Lower leg skin (tissue), 3 donors: ENCODE data around the gene ZNF157.

Experiments
- CTCF ChIP-seq, 3 donors: fragments of 450-650 bp; IDR thresholded peaks; one replicate each; pipeline ENCODE4 v1.5.1; 2016; ENCODE audit warnings: antibody characterized with exemption in 3 of 3, mild to moderate bottlenecking in 3 of 3, moderate library complexity in 2 of 3
- POLR2A ChIP-seq, 2 donors: fragments of 450-650 bp; IDR thresholded peaks; one replicate each; pipeline ENCODE4 v1.6.1; 2016 to 2017; ENCODE audit warnings: antibody characterized with exemption in 2 of 2, mild to moderate bottlenecking in 1 of 2, moderate library complexity in 1 of 2

- TF ChIP-seq CTCF (IDR thresholded peaks at IDR 0.05) (no peak), POLR2A (IDR thresholded peaks at IDR 0.05) (no peak)
Observed at GRCh38 chrX:47447607-47448006, 77.2 kb downstream of the ZNF157 start.
